Stomach (tissue), 9 donors: Measurements from ENCODE around the gene FARS2. TPM values are rescaled to one million over a fixed set of nuclear protein-coding genes. Genes with fewer than 3 reads are reported as not detected.

Source experiments
- DNase-seq, 2 donors: peaks; one replicate each; pipeline versions ENCODE4 v3.0.0 to v3.0.0-alpha.2; 2013 to 2019
- H3K27ac ChIP-seq, 5 donors: fragments of 200-600 bp in 4 of 5; sonication (generic) in 4 of 5; one replicate each; pipeline ENCODE4 v1.5.1; 2013 to 2019; ENCODE audit warnings: mild to moderate bottlenecking in 1 of 5, moderate library complexity in 1 of 5
- H3K27me3 ChIP-seq, 3 donors: fragments of 200-600 bp; sonication (generic); one replicate each; pipeline ENCODE4 v1.5.1; 2017 to 2019; ENCODE audit warnings: mixed run types in 1 of 3
- H3K36me3 ChIP-seq, 4 donors: fragments of 200-600 bp; sonication (generic); 1 replicate in 3 of 4; 2 replicates in 1 of 4; pipeline ENCODE4 v1.5.1; 2016 to 2019
- H3K4me1 ChIP-seq, 4 donors: fragments of 200-600 bp; sonication (generic); one replicate each; pipeline ENCODE4 v1.5.1; 2016 to 2019
- H3K4me3 ChIP-seq, 4 donors: fragments of 200-600 bp; sonication (generic) in 3 of 4; one replicate each; pipeline ENCODE4 v1.5.1; 2016 to 2019; ENCODE audit warnings: mild to moderate bottlenecking in 1 of 4
- H3K9me3 ChIP-seq, 4 donors: fragments of 200-600 bp; sonication (generic); one replicate each; pipeline ENCODE4 v1.5.1; 2016 to 2019
- CTCF ChIP-seq, 7 experiments: fragments of 450-650 bp in 4 of 7; fragments of 200-600 bp in 3 of 7; sonication (generic) in 3 of 7; IDR thresholded peaks; one replicate each; pipeline ENCODE4 v1.5.1; 2016 to 2019; ENCODE audit warnings: antibody characterized with exemption in 7 of 7, control low read depth in 2 of 7, mild to moderate bottlenecking in 1 of 7
- EP300 ChIP-seq: sonication (generic); formaldehyde crosslinking; IDR thresholded peaks from one replicate; pipeline ENCODE4 v1.6.1; 2017; ENCODE audit warnings: antibody characterized with exemption
- POLR2A ChIP-seq, 4 donors: fragments of 450-650 bp; IDR thresholded peaks; one replicate each; pipeline ENCODE4 v1.6.1; 2016; ENCODE audit warnings: antibody characterized with exemption in 4 of 4, control low read depth in 2 of 4, mild to moderate bottlenecking in 1 of 4, moderate library complexity in 1 of 4
- POLR2AphosphoS5 ChIP-seq, 3 donors: sonication (generic); formaldehyde crosslinking; IDR thresholded peaks; one replicate each; pipeline ENCODE4 v1.6.1; 2016; ENCODE audit warnings: antibody characterized with exemption in 3 of 3
- WGBS, 5 donors: extraction: QIAGEN DNeasy Blood & Tissue Kit in 3 of 5; methylation state at CpG; one replicate each; pipeline versions ENCODE4 v1.1.5 to v1.1.7; 2013 to 2018; 5-methylcytosine and 5-hydroxymethylcytosine counted together
- intact Hi-C: fragments of 100-400 bp; cut with DNase I; formaldehyde crosslinking; loops from one replicate; pipeline ENCODE4 v1.15.1; 2023; ENCODE audit warnings: low total_unique reads
- polyA plus RNA-seq, 3 donors: library from polyadenylated mRNA; stranded (reverse); fragments of 200-250 nt; gene quantifications; one replicate each; pipeline ENCODE4 v1.2.3, GENCODE V29; 2013
- total RNA-seq, 5 donors: library from RNA; depleted of rRNA; stranded (reverse); fragments of >200 nt; gene quantifications; one replicate each; pipeline versions ENCODE4 v1.1.0 to v1.2.3, GENCODE V29; 2014 to 2016
- donor health status: healthy with polysubstance abuse.
- donor health status: Bipolar disorder and iron deficiency.
- donor health status: healthy.

FARS2 gene
- total and polyA plus RNA-seq, 8 donors = 3.8 to 47.8 (median 15.9) TPM

- WGBS, 5 donors = 93 to 100% (median 95%) methylated on average over 1 of the region's 1 CpG
- intact Hi-C loops = no loop called here
- Histone ChIP-seq H3K4me1 (no peaks in the 10 kb centered on the region), H3K27me3 (no peaks in the 10 kb centered on the region), H3K4me3 (no peak overlapping the region), H3K9me3 (no peaks in the 10 kb centered on the region), H3K36me3 (peaks cover 0 to 18% (median 12%) of the 10 kb centered on the region in 4 donors), H3K27ac (no peak overlapping the region)
- TF ChIP-seq EP300 = no peak
- TF ChIP-seq CTCF (IDR thresholded peaks at IDR 0.05) = no peak
- no peak for TF ChIP-seq POLR2AphosphoS5 (IDR thresholded peaks at IDR 0.05)
- no peak for TF ChIP-seq POLR2A (IDR thresholded peaks at IDR 0.05)
- DNase-seq = no peak
Measured at GRCh38 chr6:5220443-5220842, 40.9 kb upstream of the FARS2 start.

GRCh38 chr6:5223309-5223708, 38.0 kb upstream of the FARS2 start:
- 85 to 93% (median 89%) methylated on average over 6 of the region's 6 CpGs for WGBS, 5 donors
- no peak for DNase-seq
- no peak overlapping the region for H3K4me3 ChIP-seq

GRCh38 chr6:5229356-5229755, 32.0 kb upstream of the FARS2 start:
- intact Hi-C loops = no loop called here
- DNase-seq = no peak
- Histone ChIP-seq H3K36me3 (no peaks in the 10 kb centered on the region), H3K4me3 (no peak overlapping the region), H3K4me1 (peaks cover 0 to 10% (median 2%) of the 10 kb centered on the region in 4 donors), H3K27me3 (no peaks in the 10 kb centered on the region), H3K27ac (no peak overlapping the region), H3K9me3 (no peaks in the 10 kb centered on the region)
- TF ChIP-seq POLR2A (IDR thresholded peaks at IDR 0.05) = no peak
- no peak for TF ChIP-seq EP300
- TF ChIP-seq POLR2AphosphoS5 (IDR thresholded peaks at IDR 0.05) = no peak
- TF ChIP-seq CTCF (IDR thresholded peaks at IDR 0.05) = no peak
- 92 to 98% (median 97%) methylated on average over 3 of the region's 3 CpGs for WGBS, 5 donors

More at GRCh38 chr6:5223309-5223708, 38.0 kb upstream of the FARS2 start:
- intact Hi-C loops = no loop called here
- no peak overlapping the region for H3K27ac ChIP-seq
- no peaks in the 10 kb centered on the region for H3K9me3 ChIP-seq
- H3K36me3 ChIP-seq = peaks cover 0 to 10% (median 7%) of the 10 kb centered on the region in 4 donors
- no peaks in the 10 kb centered on the region for H3K4me1 ChIP-seq
- TF ChIP-seq POLR2A (IDR thresholded peaks at IDR 0.05) = no peak
- TF ChIP-seq EP300 = no peak
- no peak for TF ChIP-seq CTCF (IDR thresholded peaks at IDR 0.05)
- no peak for TF ChIP-seq POLR2AphosphoS5 (IDR thresholded peaks at IDR 0.05)
- no peaks in the 10 kb centered on the region for H3K27me3 ChIP-seq

- intact Hi-C loops = no loop called here
- DNase-seq = no peak
- Histone ChIP-seq H3K36me3 (peaks cover 0 to 4% (median 2%) of the 10 kb centered on the region in 4 donors), H3K4me1 (peaks cover 0 to 10% (median 2%) of the 10 kb centered on the region in 4 donors), H3K9me3 (no peaks in the 10 kb centered on the region), H3K4me3 (no peak overlapping the region), H3K27me3 (no peaks in the 10 kb centered on the region), H3K27ac (no peak overlapping the region)
- WGBS, 5 donors = 51 to 75% (median 71%) methylated on average over 4 of the region's 4 CpGs
- TF ChIP-seq POLR2A (IDR thresholded peaks at IDR 0.05) (no peak), EP300 (no peak), POLR2AphosphoS5 (IDR thresholded peaks at IDR 0.05) (no peak), CTCF (IDR thresholded peaks at IDR 0.05) (no peak)
Measured at GRCh38 chr6:5230081-5230480, 31.2 kb upstream of the FARS2 start.
